H9 (cell line): ENCODE data around the gene ITGA2. TPM values are rescaled to one million over a fixed set of nuclear protein-coding genes. Genes with fewer than 3 reads are reported as not detected.

Experiments
- DNase-seq: peaks from one replicate; pipeline ENCODE4 v3.0.0-alpha.2; 2017
- H2AFZ ChIP-seq: one replicate; pipeline ENCODE4 v1.6.1; 2013; ENCODE audit warnings: mild to moderate bottlenecking, low read length, control low read depth, moderate library complexity
- H2AK5ac ChIP-seq: 2 replicates; pipeline ENCODE4 v1.6.1; 2013; ENCODE audit warnings: low read length, control low read depth, mixed read lengths; ENCODE audit not compliant: insufficient read length
- H2BK120ac ChIP-seq: one replicate; pipeline ENCODE4 v1.6.1; 2013; ENCODE audit warnings: low read depth, mild to moderate bottlenecking, low read length, control low read depth, inconsistent platforms; ENCODE audit not compliant: poor library complexity, severe bottlenecking
- H2BK12ac ChIP-seq: 2 replicates; pipeline ENCODE4 v1.6.1; 2013; ENCODE audit warnings: low read length, control low read depth, mixed read lengths, low read depth; ENCODE audit not compliant: insufficient read length
- H2BK15ac ChIP-seq: 2 replicates; pipeline ENCODE4 v1.6.1; 2013; ENCODE audit warnings: low read depth, low read length, control low read depth
- H2BK20ac ChIP-seq: one replicate; pipeline ENCODE4 v1.6.1; 2013; ENCODE audit warnings: low read depth, mild to moderate bottlenecking, low read length, control low read depth, inconsistent platforms; ENCODE audit not compliant: poor library complexity, severe bottlenecking
- H2BK5ac ChIP-seq: 2 replicates; pipeline ENCODE4 v1.6.1; 2013; ENCODE audit warnings: low read length, control low read depth, mixed read lengths; ENCODE audit not compliant: insufficient read length
- H3K14ac ChIP-seq: 2 replicates; pipeline ENCODE4 v1.6.1; 2013; ENCODE audit warnings: low read length, control low read depth; ENCODE audit not compliant: insufficient read depth
- H3K18ac ChIP-seq: 2 replicates; pipeline ENCODE4 v1.6.1; 2013; ENCODE audit warnings: low read depth, mild to moderate bottlenecking, mixed read lengths, low read length, control low read depth; ENCODE audit not compliant: insufficient read length
- H3K23ac ChIP-seq: 2 replicates; pipeline ENCODE4 v1.6.1; 2013; ENCODE audit warnings: low read length, control low read depth, mixed read lengths, low read depth; ENCODE audit not compliant: insufficient read length
- H3K23me2 ChIP-seq: 2 replicates; pipeline ENCODE4 v1.6.1; 2013; ENCODE audit warnings: low read depth, mild to moderate bottlenecking, mixed read lengths, low read length, control low read depth; ENCODE audit not compliant: insufficient read length, poor library complexity, severe bottlenecking
- H3K27ac ChIP-seq: 2 replicates; pipeline ENCODE4 v1.5.1; 2013; ENCODE audit warnings: low read length, control low read depth, mixed read lengths, low read depth; ENCODE audit not compliant: insufficient read length
- H3K27me3 ChIP-seq: 2 replicates; pipeline ENCODE4 v1.6.1; 2013; ENCODE audit warnings: low read length, control low read depth, inconsistent platforms; ENCODE audit not compliant: insufficient read depth
- H3K4ac ChIP-seq: 2 replicates; pipeline ENCODE4 v1.6.1; 2013; ENCODE audit warnings: low read depth, mild to moderate bottlenecking, control low read depth, inconsistent platforms, low read length, moderate library complexity
- H3K4me1 ChIP-seq: 2 replicates; pipeline ENCODE4 v1.6.1; 2013; ENCODE audit warnings: low read length, control low read depth, inconsistent platforms; ENCODE audit not compliant: insufficient read depth
- H3K4me2 ChIP-seq: 2 replicates; pipeline ENCODE4 v1.6.1; 2013; ENCODE audit warnings: low read length, control low read depth, mixed read lengths; ENCODE audit not compliant: insufficient read length, insufficient read depth
- H3K56ac ChIP-seq: 2 replicates; pipeline ENCODE4 v1.6.1; 2013; ENCODE audit warnings: low read depth, mild to moderate bottlenecking, mixed read lengths, low read length, control low read depth; ENCODE audit not compliant: insufficient read length
- H3K79me1 ChIP-seq: 2 replicates; pipeline ENCODE4 v1.6.1; 2013; ENCODE audit warnings: low read depth, mild to moderate bottlenecking, moderate library complexity, low read length, control low read depth, inconsistent platforms; ENCODE audit not compliant: insufficient read depth, poor library complexity, severe bottlenecking
- H3K79me2 ChIP-seq: 2 replicates; pipeline ENCODE4 v1.6.1; 2013; ENCODE audit warnings: low read length, control low read depth, inconsistent platforms; ENCODE audit not compliant: insufficient read depth
- H3K9ac ChIP-seq: 2 replicates; pipeline ENCODE4 v1.6.1; 2013; ENCODE audit warnings: low read length, control low read depth, mixed read lengths; ENCODE audit not compliant: insufficient read length; ENCODE audit errors: extremely low read depth
- H3K9me3 ChIP-seq: one replicate; pipeline ENCODE4 v1.6.1; 2013; ENCODE audit warnings: low read depth, low read length, inconsistent platforms; ENCODE audit not compliant: control insufficient read depth
- H3T11ph ChIP-seq: one replicate; pipeline ENCODE4 v1.6.1; 2013; ENCODE audit warnings: mild to moderate bottlenecking, low read length, control low read depth, inconsistent platforms
- H4K20me1 ChIP-seq: one replicate; pipeline ENCODE4 v1.6.1; 2013; ENCODE audit not compliant: control insufficient read depth, insufficient read length, insufficient read depth
- H4K5ac ChIP-seq: 2 replicates; pipeline ENCODE4 v1.6.1; 2013; ENCODE audit warnings: low read depth, mild to moderate bottlenecking, mixed read lengths, low read length, control low read depth; ENCODE audit not compliant: insufficient read length
- H4K8ac ChIP-seq: replicated peaks from 2 replicates; pipeline ENCODE4 v1.6.1; 2013; ENCODE audit warnings: low read length, control low read depth, mixed read lengths, low read depth; ENCODE audit not compliant: insufficient read length
- H4K91ac ChIP-seq: 2 replicates; pipeline ENCODE4 v1.6.1; 2013; ENCODE audit warnings: low read depth, mild to moderate bottlenecking, moderate library complexity, mixed read lengths, low read length, control low read depth; ENCODE audit not compliant: insufficient read length
- H3K27ac Mint-ChIP-seq, 3 experiments: 2 replicates in 2 of 3; 3 replicates in 1 of 3; pipeline ENCODE4 v1.8.0; 2020 to 2021; ENCODE audit warnings: mixed read lengths in 3 of 3, mild to moderate bottlenecking in 1 of 3, moderate library complexity in 1 of 3
- H3K27me3 Mint-ChIP-seq: 2 replicates; pipeline ENCODE4 v1.8.0; 2021; ENCODE audit warnings: low read depth, mild to moderate bottlenecking, moderate library complexity, mixed read lengths
- H3K36me3 Mint-ChIP-seq, 3 experiments: 2 replicates in 2 of 3; 3 replicates in 1 of 3; pipeline ENCODE4 v1.8.0; 2020 to 2021; ENCODE audit warnings: low read depth in 3 of 3, mixed read lengths in 3 of 3; ENCODE audit not compliant: insufficient read depth in 1 of 3
- H3K4me1 Mint-ChIP-seq, 2 experiments: 2 replicates each; pipeline ENCODE4 v1.8.0; 2020; ENCODE audit warnings: mixed read lengths in 2 of 2
- H3K4me3 Mint-ChIP-seq, 2 experiments: 2 replicates in 1 of 2; 3 replicates in 1 of 2; pipeline ENCODE4 v1.8.0; 2020 to 2021; ENCODE audit warnings: mild to moderate bottlenecking in 2 of 2, mixed read lengths in 2 of 2, moderate library complexity in 1 of 2
- H3K9me3 Mint-ChIP-seq, 2 experiments: 2 replicates in 1 of 2; 3 replicates in 1 of 2; pipeline ENCODE4 v1.8.0; 2020; ENCODE audit warnings: mild to moderate bottlenecking in 2 of 2, mixed read lengths in 2 of 2, moderate library complexity in 1 of 2
- WGBS: extraction: QIAGEN DNeasy Blood & Tissue Kit; methylation state at CpG from one replicate; pipeline ENCODE4 v1.1.7; 2013; ENCODE audit warnings: missing lambda C conversion rate, low lambda C conversion rate, mixed read lengths; ENCODE audit not compliant: insufficient read length; ENCODE audit errors: extremely low coverage; 5-methylcytosine and 5-hydroxymethylcytosine counted together
- total RNA-seq: library from RNA; stranded (reverse); gene quantifications from 2 replicates; pipeline ENCODE4 v1.2.1, GENCODE V29; 2021
- TF ChIP-seq, protein P1 (sequence below): fragments of 200-600 bp; sonication (generic); conservative IDR thresholded peaks from 3 replicates; pipeline ENCODE4 v1.8.0; 2021; ENCODE audit warnings: antibody characterized with exemption, mild to moderate bottlenecking

Gene ITGA2
- total RNA-seq, 1 experiment from 2014 or later = 3.0 TPM

DNA sequence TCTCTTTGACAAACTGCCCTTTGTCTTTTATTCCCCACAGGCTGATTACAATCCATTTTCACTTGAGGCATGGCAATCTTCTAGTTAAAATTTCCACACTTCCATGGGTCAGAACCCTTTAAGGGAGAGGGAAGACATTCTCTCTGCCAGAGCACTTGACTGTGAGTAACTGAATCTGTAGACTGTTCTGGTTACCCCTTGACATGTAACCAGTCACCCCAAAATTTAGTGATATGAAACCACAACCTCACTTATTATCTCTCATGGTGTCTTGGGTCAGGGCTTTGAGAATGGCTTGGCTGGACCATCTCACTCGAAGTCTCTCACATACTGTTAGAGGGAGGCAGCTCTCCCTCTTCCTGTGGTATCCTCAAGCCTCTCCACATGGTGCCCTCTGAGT lies 14.0 kb downstream of the ITGA2 start:
- no peak overlapping the region for H3T11ph ChIP-seq
- H3K4me3 Mint-ChIP-seq = no peak overlapping the region
- H4K5ac ChIP-seq = no peak overlapping the region
- H2BK12ac ChIP-seq = no peak overlapping the region
- DNase-seq = no peak
- no peaks in the 10 kb centered on the region for H3K79me1 ChIP-seq
- no peak overlapping the region for H2BK5ac ChIP-seq
- H3K27ac Mint-ChIP-seq = no peak overlapping the region
- no peaks in the 10 kb centered on the region for H3K27me3 Mint-ChIP-seq
- no peak overlapping the region for H3K4ac ChIP-seq
- no peak overlapping the region for H3K4me2 ChIP-seq
- H3K14ac ChIP-seq = no peak overlapping the region
- H4K91ac ChIP-seq = no peak overlapping the region
- H3K9me3 Mint-ChIP-seq = no peaks in the 10 kb centered on the region
- no peak overlapping the region for H3K56ac ChIP-seq
- no peak overlapping the region for H3K18ac ChIP-seq
- no peaks in the 10 kb centered on the region; a peak in 1 of 7 replicates for H3K36me3 Mint-ChIP-seq
- no peak overlapping the region for H3K9ac ChIP-seq
- no peaks in the 10 kb centered on the region for H3K27me3 ChIP-seq
- H3K23ac ChIP-seq = no peak overlapping the region
- no peak overlapping the region for H4K8ac ChIP-seq
- no peaks in the 10 kb centered on the region for H3K4me1 Mint-ChIP-seq
- H3K79me2 ChIP-seq = no peaks in the 10 kb centered on the region; the same call in 1 of the 2 replicates
- TF ChIP-seq, protein P1, sequence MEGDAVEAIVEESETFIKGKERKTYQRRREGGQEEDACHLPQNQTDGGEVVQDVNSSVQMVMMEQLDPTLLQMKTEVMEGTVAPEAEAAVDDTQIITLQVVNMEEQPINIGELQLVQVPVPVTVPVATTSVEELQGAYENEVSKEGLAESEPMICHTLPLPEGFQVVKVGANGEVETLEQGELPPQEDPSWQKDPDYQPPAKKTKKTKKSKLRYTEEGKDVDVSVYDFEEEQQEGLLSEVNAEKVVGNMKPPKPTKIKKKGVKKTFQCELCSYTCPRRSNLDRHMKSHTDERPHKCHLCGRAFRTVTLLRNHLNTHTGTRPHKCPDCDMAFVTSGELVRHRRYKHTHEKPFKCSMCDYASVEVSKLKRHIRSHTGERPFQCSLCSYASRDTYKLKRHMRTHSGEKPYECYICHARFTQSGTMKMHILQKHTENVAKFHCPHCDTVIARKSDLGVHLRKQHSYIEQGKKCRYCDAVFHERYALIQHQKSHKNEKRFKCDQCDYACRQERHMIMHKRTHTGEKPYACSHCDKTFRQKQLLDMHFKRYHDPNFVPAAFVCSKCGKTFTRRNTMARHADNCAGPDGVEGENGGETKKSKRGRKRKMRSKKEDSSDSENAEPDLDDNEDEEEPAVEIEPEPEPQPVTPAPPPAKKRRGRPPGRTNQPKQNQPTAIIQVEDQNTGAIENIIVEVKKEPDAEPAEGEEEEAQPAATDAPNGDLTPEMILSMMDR = no peak
- H3K4me1 ChIP-seq = no peaks in the 10 kb centered on the region
- H2AK5ac ChIP-seq = no peak overlapping the region
- no peaks in the 10 kb centered on the region for H3K23me2 ChIP-seq
- no CpG with 5 or more reads among the region's 1 CpG for WGBS
- H4K20me1 ChIP-seq = no peaks in the 10 kb centered on the region
- H3K27ac ChIP-seq = no peak overlapping the region
- no peak overlapping the region for H2BK15ac ChIP-seq
- H2BK120ac ChIP-seq = no peak overlapping the region
- H3K9me3 ChIP-seq = no peaks in the 10 kb centered on the region
- H2AFZ ChIP-seq = no peak overlapping the region
- H2BK20ac ChIP-seq = no peak overlapping the region
